ENCODE data around the gene KCNJ1.
A peak's percentile ranks its signal among the peaks of the same experiment; 100 is the strongest.

The KCNJ1 gene

DNA sequence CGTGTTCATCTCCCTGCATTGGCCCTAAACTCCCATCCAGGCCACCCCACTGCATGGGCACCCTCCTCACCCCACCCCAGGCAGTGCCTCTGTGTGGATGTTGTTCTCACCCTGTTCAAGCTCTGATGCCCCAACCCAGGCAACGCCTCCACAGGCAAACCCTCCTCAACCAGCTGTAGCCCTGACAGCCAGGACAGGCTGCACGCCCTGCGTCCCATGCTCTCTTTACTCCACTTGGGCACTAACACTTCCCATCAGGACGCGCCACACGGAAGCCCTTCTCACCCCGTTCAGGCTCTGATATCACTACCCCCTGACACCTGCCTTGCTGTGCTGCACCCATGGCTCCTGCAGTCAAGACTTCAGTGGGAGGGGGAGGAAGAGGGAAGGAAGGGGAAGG lies 47.9 kb downstream of the KCNJ1 start:
- DNase-seq, result no peak

DNA sequence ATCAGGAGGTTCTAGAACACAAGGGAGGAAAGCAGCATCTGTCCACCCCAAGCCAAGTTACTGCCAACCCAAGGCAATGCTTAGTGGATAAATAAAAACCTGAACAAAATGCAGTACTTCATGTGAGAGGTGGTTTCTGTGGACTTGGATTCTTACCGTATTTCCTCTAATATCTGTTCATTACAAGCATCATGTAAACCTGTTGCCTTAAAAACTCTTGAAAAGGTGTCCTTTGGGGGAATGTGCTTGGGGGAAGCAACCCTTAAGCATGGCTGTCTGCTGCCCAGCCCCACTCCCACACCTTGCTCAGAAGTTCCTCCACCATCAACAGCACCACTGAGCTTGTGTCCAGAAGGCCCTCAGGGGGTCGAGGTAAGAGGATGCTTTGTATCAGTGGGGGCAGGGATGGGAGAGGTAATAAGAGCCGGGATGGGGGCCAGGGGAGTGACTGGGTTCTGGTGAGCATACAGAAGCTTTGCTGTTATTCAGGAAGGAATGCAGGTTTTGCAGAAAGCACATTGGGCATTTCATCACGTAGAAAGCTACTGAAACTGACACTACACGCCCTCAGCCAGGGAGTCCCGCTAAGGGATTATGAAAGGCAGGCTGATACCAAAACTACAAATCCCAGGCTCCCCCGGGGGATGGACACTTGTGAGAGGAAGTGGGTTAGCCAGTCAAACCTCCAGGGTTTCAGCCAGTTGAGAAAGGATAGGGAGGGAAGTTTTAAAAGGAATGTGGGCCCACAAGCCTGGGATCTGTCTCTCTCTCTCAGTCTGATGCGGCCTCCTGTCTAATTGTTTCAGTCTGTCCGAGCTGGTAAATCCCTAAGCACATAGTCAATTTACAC lies 52.0 kb downstream of the KCNJ1 start:
- peak; percentile 84 for DNase-seq

DNA sequence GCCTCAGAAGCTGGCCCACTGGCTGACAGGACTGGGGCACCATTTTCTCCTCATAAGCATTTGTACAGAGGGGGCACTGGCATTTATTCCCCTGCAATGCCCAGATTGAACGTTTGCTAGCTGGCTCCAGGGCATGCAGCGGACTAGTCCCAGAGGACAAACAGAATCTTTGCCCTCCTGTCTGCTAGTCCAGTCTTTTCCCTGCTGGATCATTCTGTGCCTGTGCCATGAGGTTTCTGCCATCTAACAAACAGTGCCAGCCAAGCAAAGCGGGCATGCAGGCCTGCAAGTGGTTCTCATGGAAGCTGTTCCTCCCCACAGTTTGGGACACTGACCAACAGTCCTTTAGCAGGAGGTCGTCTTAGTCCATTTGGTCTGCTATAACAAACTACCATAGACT lies 53.4 kb downstream of the KCNJ1 start:
- DNase-seq, result no peak

DNA sequence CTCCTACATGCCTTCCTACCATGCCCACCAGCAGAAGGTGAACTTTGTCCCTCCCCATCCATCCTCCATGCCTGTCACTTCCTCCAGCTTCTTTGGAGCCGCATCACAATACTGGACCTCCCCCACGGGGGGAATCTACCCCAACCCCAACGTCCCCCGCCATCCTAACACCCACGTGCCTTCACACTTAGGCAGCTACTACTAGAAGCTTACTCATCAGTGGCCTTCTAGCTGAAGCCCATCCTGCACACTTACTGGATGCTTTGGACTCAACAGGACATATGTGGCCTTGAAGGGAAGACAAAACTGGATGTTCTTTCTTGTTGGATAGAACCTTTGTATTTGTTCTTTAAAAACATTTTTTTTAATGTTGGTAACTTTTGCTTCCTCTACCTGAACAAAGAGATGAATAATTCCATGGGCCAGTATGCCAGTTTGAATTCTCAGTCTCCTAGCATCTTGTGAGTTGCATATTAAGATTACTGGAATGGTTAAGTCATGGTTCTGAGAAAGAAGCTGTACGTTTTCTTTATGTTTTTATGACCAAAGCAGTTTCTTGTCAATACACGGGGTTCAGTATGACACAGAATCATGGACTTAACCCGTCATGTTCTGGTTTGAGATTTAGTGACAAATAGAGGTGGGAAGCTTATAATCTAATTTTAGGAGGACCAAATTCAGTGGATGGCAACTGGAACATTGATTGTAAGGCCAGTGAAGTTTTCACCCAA lies 56.1 kb downstream of the KCNJ1 start:
- DNase-seq, result no peak

DNA sequence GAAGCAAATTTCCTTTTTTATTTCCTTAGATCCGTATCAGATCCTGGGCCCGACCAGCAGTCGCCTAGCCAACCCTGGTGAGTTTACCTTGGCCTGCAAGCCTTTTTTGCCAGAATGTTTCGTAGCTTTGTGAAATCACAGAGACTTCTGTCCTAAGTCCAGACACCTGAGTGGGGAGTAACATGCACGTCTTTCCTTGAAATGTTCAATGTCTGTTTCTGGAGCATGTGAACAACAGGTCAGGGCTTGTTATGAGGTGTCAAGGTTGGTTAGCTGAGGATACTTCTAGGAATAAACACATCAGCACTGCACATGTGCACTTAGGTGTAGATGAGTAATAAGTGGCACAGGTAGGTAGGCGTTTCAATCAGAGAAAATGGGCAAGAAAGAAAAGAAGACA lies 58.0 kb downstream of the KCNJ1 start:
- DNase-seq, result no peak

DNA sequence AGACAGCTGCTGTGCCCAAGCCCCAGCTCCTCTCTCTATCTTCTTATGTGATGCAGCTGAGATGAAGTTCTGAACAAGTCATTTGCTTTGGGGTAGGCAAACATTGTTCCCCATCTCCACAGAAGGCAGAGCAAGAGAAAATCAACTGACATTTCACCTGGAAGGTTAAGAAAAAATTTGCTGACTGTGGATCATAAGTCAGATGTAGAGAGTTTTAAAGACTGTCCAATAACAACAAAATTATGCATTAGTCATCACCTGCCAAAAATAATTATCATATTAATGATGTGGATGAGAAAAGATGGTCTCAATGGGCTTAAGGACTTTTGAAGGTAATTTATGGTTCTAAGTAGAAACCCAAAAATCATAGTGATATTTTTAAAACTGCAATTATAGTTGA lies 59.2 kb downstream of the KCNJ1 start:
- DNase-seq, result no peak

DNA sequence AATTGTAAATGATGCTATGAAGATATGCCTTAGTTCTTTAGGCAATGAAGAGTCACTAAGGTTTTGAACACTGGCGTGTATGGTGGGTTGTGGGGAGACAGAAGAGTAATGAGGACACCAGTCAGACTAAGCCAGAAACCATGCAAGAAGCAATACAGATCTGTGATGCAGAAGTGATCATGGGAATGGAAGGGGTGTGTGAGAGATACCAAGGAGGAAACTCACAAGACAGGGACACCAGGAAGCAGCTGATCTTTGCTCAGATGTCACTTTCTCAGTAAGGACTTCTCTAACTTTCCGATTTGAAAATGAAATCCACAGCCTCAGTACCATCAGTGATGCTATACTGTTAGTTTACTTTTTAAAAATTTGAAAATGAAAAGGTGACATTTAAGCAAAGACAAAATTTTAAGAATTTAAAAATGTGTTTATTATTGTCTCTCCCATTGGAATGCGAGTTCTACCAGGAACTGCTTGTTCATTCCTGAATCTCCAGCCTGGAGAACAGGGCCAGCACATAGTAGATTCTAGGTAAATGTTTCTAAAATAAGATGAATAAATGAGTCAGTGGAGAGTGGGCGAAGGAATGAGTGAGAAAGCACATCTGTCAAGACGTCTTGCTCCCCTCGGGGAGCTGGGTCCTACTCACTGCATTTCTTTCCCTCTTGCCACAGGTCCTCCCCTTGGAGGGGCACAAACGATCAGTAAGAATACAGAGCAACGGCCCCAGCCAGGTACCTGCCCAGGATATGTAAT lies 60.4 kb downstream of the KCNJ1 start:
- no peak for DNase-seq

DNA sequence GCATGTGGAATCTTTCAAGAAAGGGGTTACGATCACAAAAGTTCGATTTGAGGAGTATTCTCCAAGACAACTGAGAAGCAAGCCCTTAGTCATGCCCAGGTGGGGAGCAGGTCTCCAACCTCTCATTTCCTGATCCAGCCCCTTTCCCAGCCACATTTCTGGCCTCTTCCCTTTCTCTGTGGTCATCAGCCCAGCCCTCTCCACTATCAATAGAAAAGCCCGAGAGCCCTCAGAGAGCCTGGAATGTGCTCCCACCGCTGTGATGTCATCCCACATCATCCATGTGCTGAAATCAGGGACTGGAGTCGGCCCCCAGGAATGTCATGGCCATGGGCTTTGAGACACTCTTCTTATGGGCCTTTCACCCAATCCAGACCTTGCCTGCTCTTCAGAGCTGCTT lies 62.6 kb downstream of the KCNJ1 start:
- no peak for DNase-seq

DNA sequence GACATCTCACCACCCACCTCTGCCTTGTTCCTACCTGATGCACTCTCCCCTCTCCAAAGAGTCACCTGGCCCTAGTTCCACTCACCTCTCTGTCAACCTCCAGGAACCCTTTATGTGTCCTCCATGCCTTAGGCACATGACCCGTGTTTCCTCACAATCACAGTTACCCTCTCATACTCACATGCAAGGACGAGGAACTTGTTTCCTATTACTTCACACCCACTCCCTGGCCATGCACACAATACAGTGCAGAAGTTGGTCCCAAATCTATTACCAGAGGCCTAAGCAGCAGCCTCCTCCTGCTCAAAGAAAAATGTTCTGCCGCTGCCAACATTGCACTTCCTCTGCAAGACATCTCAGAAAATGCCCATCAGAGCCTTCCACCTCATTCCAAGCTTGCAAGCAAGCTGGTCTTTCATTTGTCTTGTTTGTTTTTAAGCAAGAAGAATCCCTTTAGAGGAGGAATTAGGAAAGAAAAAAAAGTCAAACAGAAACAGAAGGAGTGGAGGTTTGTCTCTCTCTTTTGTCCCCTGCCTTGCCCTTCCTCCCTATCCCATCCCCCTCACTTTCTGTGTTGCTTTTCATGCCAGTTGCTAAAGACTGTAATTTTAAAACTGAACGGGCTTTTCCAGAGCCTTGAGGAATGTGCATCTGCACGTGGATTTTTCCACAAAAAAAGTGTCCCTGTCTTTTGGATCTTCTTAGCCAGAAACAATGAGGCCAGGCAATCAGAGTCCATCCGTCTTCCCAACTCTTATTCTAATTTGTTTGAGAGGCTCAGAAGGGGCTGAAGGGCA lies 63.4 kb downstream of the KCNJ1 start:
- DNase-seq, result no peak

DNA sequence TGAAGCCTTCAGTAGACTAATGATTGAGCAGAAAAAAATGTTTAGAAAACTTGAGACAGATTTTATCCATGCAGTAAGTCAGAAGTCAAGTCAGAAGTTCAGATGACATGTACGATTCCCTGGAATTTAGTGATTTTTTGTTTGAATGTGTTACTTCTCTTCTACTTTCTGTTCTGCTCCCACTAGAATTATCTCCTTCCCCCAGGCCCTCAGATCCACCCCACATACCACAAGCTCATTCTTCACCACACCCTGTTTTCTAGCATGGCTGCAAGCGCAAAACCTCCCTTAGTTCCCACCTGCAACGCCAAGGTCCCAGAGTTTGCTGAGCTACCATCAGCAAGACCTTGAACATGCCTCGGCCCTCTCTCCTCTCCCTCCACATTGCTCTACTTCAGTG lies 64.1 kb downstream of the KCNJ1 start:
- no peak for DNase-seq

DNA sequence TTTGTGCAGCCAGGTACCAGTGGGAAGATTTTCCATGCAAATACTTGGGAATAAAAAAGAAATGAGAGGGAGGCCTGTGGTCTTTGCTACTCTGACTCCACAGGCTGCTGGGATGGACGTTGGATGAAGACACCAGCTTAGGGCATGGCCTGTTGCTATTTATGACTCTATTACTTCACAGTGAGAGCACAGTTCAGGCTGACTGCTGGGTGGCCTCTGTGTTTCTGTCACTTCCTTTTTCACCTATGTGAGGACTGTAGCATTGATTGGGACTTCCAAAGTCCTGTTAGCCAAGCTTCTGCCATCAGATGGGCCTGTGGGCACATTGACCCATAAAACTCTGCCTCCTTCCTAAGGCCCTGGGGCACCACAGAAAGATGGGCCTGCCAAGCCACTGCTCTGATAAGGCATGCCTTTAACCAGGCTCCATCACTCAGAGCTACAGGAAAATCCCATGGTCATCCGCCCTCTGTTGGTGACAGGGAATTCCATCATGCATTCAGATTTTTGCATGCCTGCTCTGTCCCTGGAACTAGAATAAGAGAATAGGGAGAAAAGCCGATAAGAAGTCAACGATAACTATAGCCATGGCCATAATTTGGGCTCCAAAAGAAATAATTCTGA lies 64.6 kb downstream of the KCNJ1 start:
- no peak for DNase-seq

DNA sequence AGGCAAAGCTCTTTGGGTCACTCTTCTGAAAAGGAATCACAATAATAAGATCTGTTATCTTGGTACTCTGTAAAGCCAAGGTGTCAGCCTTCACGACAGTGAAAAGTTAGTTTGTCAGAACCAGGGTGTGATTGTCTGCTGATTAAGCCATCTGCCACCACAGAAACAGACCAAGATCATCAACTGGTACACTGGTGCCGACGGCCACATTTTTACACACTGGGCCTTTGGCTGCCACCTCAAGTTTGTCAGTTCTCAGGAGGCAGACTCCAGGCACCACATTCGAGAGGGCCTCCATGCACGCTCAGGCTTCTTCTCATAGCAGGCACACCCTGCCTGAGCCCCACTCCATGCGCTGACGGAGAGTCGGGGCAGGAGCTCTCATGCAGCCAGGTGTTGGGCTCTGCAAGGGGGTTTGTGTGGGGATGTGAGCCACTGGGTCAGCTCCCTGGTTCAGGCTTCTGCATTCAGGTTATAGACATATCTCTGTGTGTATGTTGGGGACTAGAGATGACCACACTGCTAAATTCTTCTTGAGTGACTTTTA lies 66.2 kb downstream of the KCNJ1 start:
- DNase-seq, result no peak

DNA sequence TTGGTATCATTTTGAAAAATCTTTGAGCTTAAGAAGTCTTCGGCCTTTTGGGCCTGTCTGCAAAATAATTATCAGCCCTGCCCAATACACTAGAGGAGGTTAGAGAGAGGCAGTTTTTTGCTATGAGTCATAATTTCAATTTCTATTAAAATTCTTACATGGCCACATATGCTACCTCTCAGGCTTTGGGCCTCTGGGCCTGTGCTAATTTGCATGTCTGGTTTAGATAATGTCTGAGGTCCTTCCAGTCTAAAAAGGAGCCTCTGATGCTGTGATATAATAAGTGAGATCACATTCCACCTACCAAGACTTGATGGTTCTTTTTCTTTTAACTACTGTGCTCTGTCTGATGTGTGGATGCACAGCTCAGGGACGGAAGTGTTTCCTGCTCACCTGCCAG lies 70.8 kb downstream of the KCNJ1 start:
- DNase-seq, result no peak

DNA sequence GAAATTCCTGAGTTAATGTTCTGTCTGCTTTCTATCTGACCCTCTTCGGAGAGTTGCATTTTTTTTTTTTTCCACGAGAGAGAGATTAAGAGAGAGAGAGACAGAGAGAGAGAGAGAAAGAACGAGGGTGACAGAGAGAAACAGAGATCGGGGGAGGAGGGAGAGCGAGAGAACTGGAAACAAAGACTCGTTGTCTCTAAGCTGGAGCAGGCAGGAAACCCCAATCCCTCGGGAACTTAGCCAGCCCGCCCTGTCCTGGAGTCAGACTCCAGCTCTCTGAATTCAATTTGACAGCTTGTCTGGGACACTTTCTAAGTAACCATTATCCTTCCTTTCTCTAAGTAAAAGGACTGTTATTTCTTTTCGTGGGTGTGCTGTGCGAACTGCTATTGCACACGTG lies 76.9 kb downstream of the KCNJ1 start:
- DNase-seq, result peak; percentile 82

DNA sequence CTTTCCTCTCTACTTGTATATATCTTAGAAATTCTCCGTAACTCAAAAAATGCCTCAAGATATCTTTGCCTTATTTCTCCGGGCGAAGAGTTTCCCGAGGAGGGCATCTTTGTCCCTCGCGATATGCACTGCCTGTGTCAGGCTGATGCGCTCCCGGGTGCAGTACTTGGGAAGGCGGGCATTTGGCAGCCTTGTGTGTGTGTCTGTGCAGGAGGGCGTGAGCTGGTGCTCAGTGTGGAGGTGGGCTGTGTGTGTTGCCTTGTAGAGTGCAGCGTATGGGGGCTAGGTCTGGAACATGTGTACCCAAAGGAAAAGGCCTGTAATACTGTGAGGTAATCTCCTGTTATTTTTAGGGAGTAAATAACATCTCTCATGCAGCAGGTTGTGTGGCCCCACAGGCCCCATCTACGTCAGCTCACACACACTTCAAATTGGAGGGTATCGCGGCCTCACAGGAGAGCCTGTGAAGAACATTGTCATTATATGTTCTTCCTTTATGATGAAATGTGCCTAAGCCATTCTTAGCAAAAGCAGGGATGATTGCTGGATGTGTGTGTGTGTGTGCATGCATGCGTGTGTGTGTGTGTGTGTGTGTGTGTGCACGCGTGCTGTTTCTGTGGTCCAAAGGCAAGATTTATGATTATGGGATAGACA lies 77.5 kb downstream of the KCNJ1 start:
- peak; percentile 58 for DNase-seq
